ENCODE measurements around the gene PLXNA2. TPM values are rescaled to one million over a fixed set of nuclear protein-coding genes. Genes with fewer than 3 reads are reported as not detected.
A peak's percentile ranks its signal among the peaks of the same experiment; 100 is the strongest.

The PLXNA2 gene
- polyA plus RNA-seq, 6 donors from 2014 or later = 0.35 to 1.6 (median 0.60) TPM; not detected in 1

- H3K4me1 Mint-ChIP-seq = no peaks in the 10 kb centered on the region
- H3K4me3 Mint-ChIP-seq = no peak overlapping the region
- H3K9me3 Mint-ChIP-seq = no peaks in the 10 kb centered on the region
- H3K36me3 Mint-ChIP-seq = no peaks in the 10 kb centered on the region
- no peak for DNase-seq
- ATAC-seq (ENCODE audit: low read depth in 2 of 2) = no peak
- H3K27me3 Mint-ChIP-seq = peaks cover 0 to 12% (median 11%) of the 10 kb centered on the region in 3 donors
- H3K27ac Mint-ChIP-seq = no peak overlapping the region
These were observed 143.3 kb downstream of the PLXNA2 start for GRCh38 chr1:208100906-208101305.

GRCh38 chr1:208100106-208100505 is 144.1 kb downstream of the PLXNA2 start:
- Mint-ChIP-seq H3K36me3 (no peaks in the 10 kb centered on the region), H3K27me3 (peaks cover 0 to 12% (median 11%) of the 10 kb centered on the region in 3 donors), H3K9me3 (no peaks in the 10 kb centered on the region), H3K4me3 (no peak overlapping the region), H3K27ac (no peak overlapping the region), H3K4me1 (no peaks in the 10 kb centered on the region)
- DNase-seq = no peak
- no peak for ATAC-seq (ENCODE audit: low read depth in 2 of 2)

DNA sequence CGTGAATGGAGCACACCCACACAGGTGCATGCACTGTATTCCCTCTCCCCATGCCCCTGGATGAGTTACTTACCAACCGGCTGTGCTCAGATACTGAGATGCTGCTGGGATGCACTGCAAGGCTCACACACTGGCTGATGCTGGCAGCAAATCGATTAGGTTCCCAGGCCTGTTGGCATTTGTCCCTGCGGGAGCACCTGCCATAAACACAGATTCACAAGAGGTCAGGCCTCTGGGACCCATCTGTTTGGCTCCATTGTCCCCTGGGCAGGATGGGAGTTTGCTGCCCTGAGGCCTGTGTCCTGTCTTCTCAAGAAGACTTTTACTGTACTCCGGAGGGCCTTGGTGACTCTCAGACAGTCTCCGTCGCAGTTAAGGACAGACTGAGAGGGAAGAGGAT is 145.4 kb downstream of the PLXNA2 start:
- H3K27me3 Mint-ChIP-seq = peaks cover 0 to 5% (median 0%) of the 10 kb centered on the region in 3 donors
- no peaks in the 10 kb centered on the region for H3K9me3 Mint-ChIP-seq
- no peaks in the 10 kb centered on the region for H3K4me1 Mint-ChIP-seq
- DNase-seq (no peak), ATAC-seq (ENCODE audit: low read depth in 2 of 2) (no peak)
- H3K27ac Mint-ChIP-seq = no peak overlapping the region
- no peak overlapping the region for H3K4me3 Mint-ChIP-seq
- H3K36me3 Mint-ChIP-seq = no peaks in the 10 kb centered on the region

DNA sequence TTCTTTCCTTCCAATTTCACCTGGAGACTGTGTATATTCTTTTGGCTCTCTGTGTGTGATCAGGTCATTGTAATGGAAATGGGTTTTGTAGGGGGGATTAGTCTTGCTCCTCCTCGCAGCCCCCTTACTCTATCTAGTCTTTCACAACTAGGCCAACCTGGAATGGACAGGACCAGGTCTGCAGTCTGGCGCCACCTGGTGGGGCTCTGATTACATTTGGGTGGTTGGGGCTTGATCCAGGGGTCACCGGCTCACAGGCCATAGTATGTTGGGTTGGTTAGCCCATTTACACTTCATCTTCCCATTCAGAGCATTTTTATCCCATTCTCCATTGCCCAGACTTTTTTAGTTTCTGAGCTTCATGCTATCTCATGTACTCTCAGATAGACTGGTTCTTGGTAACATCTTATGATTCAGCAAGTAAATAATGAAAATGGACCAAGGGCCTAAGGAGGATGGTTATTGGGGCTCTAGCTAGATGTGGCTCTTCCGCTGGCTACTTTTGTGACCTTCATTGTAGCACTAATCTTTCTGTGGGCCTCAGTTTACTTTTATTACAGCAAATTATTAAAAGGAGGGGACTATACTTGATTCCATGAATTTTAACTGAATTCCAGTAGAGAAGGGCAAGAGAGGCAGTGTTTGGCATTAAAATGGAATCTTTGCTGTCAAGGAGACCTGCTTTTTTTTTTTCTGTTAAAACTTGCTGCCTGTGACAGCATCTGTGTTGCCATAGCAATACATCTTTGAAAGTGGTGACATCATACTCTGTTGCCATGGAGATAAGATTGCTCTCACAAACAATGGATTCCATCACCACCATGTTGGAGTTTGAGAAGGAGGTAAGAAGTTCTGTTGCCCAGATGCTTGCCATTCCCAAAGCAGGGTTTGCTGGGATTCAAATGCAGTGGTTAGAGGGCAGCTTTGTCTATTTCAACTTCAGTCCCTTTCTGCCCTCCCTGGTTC is 150.1 kb downstream of the PLXNA2 start:
- Mint-ChIP-seq H3K27me3 (no peaks in the 10 kb centered on the region), H3K4me3 (peak overlapping the region in 1 of 8 donors; percentile 61), H3K27ac (peak overlapping the region in 2 of 6 donors; percentile 36 to 51), H3K9me3 (no peaks in the 10 kb centered on the region), H3K4me1 (no peaks in the 10 kb centered on the region), H3K36me3 (no peaks in the 10 kb centered on the region)
- peak; percentile 18 for DNase-seq
- peak in 1 of 2 donors; percentile 28 for ATAC-seq (ENCODE audit: low read depth in 2 of 2)

DNA sequence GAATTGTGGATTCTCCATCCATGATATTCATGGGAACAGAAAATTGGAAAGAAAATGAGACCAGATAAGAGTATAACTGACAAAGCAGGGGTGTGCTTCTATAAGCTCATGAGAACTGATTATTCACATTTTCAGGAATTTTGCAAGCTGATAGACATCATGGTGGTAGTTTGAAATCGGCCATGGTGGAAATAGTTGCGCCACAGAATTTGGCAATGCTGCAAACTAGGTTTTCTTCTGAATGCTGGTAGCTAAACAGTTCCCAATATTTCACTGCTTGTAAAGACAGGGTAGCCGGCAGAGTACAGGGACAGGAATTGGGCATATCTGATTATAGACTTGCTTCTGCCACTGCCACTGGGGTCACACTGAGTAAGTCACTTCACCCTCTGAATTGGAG is 151.1 kb downstream of the PLXNA2 start:
- Mint-ChIP-seq H3K27me3 (no peaks in the 10 kb centered on the region), H3K27ac (peak overlapping the region in 1 of 6 donors; percentile 93), H3K4me3 (no peak overlapping the region), H3K4me1 (no peaks in the 10 kb centered on the region), H3K36me3 (no peaks in the 10 kb centered on the region), H3K9me3 (no peaks in the 10 kb centered on the region)
- DNase-seq (no peak), ATAC-seq (ENCODE audit: low read depth in 2 of 2) (no peak)

GRCh38 chr1:208090388-208091301 is 153.5 kb downstream of the PLXNA2 start:
- no peak overlapping the region for H3K4me3 Mint-ChIP-seq

GRCh38 chr1:208089761-208090370 is 154.3 kb downstream of the PLXNA2 start:
- DNase-seq = no peak
- no peak overlapping the region for H3K4me3 Mint-ChIP-seq
- H3K9me3 Mint-ChIP-seq = no peaks in the 10 kb centered on the region
- peaks cover 6 to 15% (median 14%) of the 10 kb centered on the region in 3 donors for H3K4me1 Mint-ChIP-seq
- no peaks in the 10 kb centered on the region for H3K27me3 Mint-ChIP-seq
- no peaks in the 10 kb centered on the region for H3K36me3 Mint-ChIP-seq
- no peak overlapping the region for H3K27ac Mint-ChIP-seq
- no peak for ATAC-seq (ENCODE audit: low read depth in 2 of 2)

More at GRCh38 chr1:208090388-208091301, 153.5 kb downstream of the PLXNA2 start:
- Mint-ChIP-seq H3K4me1 (peaks cover 6 to 13% (median 13%) of the 10 kb centered on the region in 3 donors), H3K36me3 (no peaks in the 10 kb centered on the region), H3K27me3 (no peaks in the 10 kb centered on the region), H3K9me3 (no peaks in the 10 kb centered on the region), H3K27ac (no peak overlapping the region)
- no peak for ATAC-seq (ENCODE audit: low read depth in 2 of 2)
- DNase-seq = no peak

DNA sequence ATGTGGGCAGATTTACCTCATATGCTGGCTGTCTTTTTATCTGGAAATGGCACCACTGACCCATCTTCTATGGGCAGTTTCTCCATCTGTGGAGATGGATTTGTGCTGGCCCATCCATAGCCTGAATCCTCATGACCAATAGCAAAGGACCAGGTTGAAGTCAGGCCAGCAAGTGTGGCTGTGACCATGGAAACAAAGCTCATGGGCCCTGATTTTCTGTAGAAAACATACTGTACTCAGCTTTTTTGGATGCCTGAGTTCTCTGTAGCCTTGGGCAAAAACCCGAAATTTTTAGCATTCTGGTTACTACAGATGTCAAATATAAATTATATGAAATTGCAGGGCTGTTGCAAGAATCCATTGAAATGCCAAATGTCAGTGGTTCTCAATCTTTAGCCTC is 155.0 kb downstream of the PLXNA2 start:
- no peaks in the 10 kb centered on the region for H3K27me3 Mint-ChIP-seq
- DNase-seq (no peak), ATAC-seq (ENCODE audit: low read depth in 2 of 2) (no peak)
- H3K4me1 Mint-ChIP-seq = peaks cover 6 to 15% (median 14%) of the 10 kb centered on the region in 3 donors
- no peak overlapping the region for H3K4me3 Mint-ChIP-seq
- H3K9me3 Mint-ChIP-seq = no peaks in the 10 kb centered on the region
- H3K27ac Mint-ChIP-seq = peak overlapping the region in 2 of 6 donors; percentile 11 to 30
- H3K36me3 Mint-ChIP-seq = no peaks in the 10 kb centered on the region

DNA sequence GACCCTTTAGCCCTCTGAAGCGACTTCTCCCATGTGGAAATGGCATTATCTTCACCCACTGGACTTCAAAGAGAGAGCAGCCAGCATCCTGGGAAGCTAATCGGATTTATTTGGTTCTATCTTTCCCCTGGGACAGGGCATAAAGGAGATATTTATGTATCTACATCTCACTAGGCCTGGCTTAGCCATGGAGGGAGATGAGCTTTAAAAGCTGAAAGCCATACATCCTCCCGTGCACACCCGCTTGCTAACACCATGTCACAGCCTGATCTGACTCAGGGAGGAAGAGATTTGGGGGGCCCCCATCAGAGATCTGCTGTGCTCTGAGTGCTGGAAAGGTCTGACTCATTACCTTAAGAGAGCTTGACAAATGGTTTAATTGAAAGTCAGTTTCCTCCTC is 155.9 kb downstream of the PLXNA2 start:
- Mint-ChIP-seq H3K4me1 (peaks cover 6 to 15% (median 14%) of the 10 kb centered on the region in 3 donors), H3K36me3 (no peaks in the 10 kb centered on the region), H3K27ac (no peak overlapping the region), H3K27me3 (no peaks in the 10 kb centered on the region), H3K9me3 (no peaks in the 10 kb centered on the region), H3K4me3 (no peak overlapping the region)
- DNase-seq = no peak
- no peak for ATAC-seq (ENCODE audit: low read depth in 2 of 2)

DNA sequence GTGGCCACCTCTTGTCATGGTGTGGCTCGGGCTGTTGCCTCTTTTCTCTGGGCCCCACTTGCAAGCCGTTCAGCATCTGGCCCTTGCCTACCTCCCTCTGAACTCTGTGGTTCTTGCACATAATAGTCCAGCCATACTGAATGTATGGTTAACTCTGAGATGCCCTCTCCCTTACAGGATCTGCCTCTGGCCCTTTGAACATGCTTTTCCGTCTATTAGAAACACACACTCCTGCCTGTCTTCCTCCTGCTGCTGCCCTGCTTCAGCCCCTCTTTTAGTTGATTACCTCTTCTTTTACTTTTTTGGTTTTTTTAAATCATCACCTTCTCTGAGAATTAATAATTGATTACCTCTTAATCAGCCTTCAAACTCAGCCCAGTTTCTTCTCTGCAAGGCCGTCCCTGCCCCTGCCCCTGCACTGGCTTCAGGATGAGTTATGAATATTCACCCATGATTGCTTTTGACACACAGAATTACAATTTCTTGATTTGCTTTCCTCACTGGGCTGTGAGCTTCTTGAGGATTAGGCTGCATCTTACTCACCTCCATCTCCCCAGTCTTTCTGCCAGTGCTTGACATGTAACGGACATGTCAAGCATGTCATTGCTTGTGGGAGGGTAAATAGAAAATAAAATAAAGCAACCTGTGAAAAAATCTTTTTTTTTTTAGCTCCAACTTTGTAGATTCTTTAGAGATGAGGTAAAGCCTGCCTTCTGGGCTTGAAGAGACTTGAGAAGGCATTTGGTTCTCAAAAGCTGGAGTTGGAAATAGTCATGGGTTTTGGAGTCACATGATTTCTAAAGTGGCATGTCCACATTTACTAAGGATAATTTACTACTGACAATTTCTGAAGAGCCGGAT is 158.3 kb downstream of the PLXNA2 start:
- peak overlapping the region in 4 of 6 donors; percentile 66 to 95 (median 76) for H3K27ac Mint-ChIP-seq
- no peaks in the 10 kb centered on the region for H3K36me3 Mint-ChIP-seq
- H3K9me3 Mint-ChIP-seq = no peaks in the 10 kb centered on the region
- H3K4me3 Mint-ChIP-seq = peak overlapping the region; percentile 64 to 86 (median 74)
- no peak for DNase-seq
- no peak for ATAC-seq (ENCODE audit: low read depth in 2 of 2)
- peaks cover 6 to 15% (median 14%) of the 10 kb centered on the region in 3 donors for H3K4me1 Mint-ChIP-seq
- no peaks in the 10 kb centered on the region for H3K27me3 Mint-ChIP-seq

DNA sequence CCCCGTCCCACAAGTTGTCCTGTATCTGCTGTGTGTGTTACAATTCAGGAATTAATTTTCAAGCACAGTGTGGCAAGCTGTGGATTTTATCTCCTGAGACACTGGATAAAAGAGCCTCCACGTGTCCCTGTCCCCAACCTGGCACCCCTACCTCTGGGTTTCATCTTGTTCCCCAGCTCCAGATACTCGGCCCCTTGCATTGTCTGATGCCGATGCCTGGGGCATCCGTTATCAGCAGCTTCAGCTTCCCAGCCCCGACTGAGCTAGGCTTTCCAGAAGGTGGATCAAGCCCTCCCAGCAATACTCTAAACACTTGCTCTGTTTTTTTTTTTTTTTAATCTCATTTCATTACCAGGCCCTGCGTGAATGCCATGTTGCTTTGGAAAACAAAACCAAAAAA is 159.4 kb downstream of the PLXNA2 start:
- Mint-ChIP-seq H3K4me1 (peaks cover 6 to 15% (median 14%) of the 10 kb centered on the region in 3 donors), H3K27me3 (no peaks in the 10 kb centered on the region), H3K9me3 (no peaks in the 10 kb centered on the region), H3K4me3 (no peak overlapping the region), H3K27ac (no peak overlapping the region), H3K36me3 (no peaks in the 10 kb centered on the region)
- no peak for ATAC-seq (ENCODE audit: low read depth in 2 of 2)
- no peak for DNase-seq

DNA sequence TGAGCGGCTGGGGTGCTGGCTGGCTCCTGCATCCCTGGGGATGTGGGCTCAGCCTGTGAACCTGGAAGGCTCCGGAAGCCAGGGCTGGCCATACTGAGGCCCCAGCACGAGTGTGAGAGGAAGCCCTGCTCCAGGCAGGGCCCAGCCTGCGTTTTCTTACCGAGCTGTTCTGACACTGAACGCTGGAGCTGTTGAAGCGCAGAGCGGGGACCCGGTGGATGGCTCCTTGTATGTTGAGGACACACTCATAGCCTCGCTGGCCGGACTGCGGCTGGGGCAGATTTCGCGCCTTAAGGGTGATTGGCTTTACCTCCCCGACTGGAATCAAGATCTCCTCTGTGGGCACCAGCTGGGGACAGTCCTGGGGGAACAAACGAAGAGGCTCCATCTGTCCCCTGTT is 160.0 kb downstream of the PLXNA2 start:
- DNase-seq (no peak), ATAC-seq (ENCODE audit: low read depth in 2 of 2) (no peak)
- no peaks in the 10 kb centered on the region for H3K9me3 Mint-ChIP-seq
- no peak overlapping the region for H3K27ac Mint-ChIP-seq
- no peaks in the 10 kb centered on the region for H3K27me3 Mint-ChIP-seq
- H3K4me3 Mint-ChIP-seq = no peak overlapping the region
- H3K4me1 Mint-ChIP-seq = peaks cover 6 to 15% (median 14%) of the 10 kb centered on the region in 3 donors
- no peaks in the 10 kb centered on the region for H3K36me3 Mint-ChIP-seq
